ENCODE measurements around the gene WDR37.

GRCh38 chr10:1117651-1118050, 61.5 kb downstream of the WDR37 start:
- TF ChIP-seq STAT6 (CRISPR knock-in tag; conservative IDR thresholded peaks at IDR 0.05; ENCODE audit: low read depth) (no peak), CTCF (IDR thresholded peaks at IDR 0.05) (no peak), CREM (CRISPR knock-in tag; IDR thresholded peaks at IDR 0.05) (no peak), SP1 (CRISPR knock-in tag; conservative IDR thresholded peaks at IDR 0.05) (no peak), ZNF121 (CRISPR knock-in tag; IDR thresholded peaks at IDR 0.05) (no peak), GABPB1 (CRISPR knock-in tag; IDR thresholded peaks at IDR 0.05) (no peak), SMAD3 (CRISPR knock-in tag; IDR thresholded peaks at IDR 0.05; ENCODE audit: borderline replicate concordance) (no peak), ZBTB43 (CRISPR knock-in tag; IDR thresholded peaks at IDR 0.05) (no peak), ZNF263 (CRISPR knock-in tag; IDR thresholded peaks at IDR 0.05; ENCODE audit: low read depth) (no peak), NR3C1 (CRISPR knock-in tag; conservative IDR thresholded peaks at IDR 0.05; ENCODE audit: low read depth) (no peak), ATF2 (CRISPR knock-in tag; IDR thresholded peaks at IDR 0.05; ENCODE audit: borderline replicate concordance, low read depth) (no peak)

All from WTC11 (cell line).